Pancreas (tissue), 10 donors: ENCODE measurements around the gene TMEM130. TPM values are rescaled to one million over a fixed set of nuclear protein-coding genes. Genes with fewer than 3 reads are reported as not detected.

Experiments
- ATAC-seq, 4 donors: fragments of 200-7000 bp; cut with Tn5 transposase; one replicate each; pipeline versions ENCODE4 v1.8.0 to v1.9.1; 2020; ENCODE audit warnings: mild to moderate bottlenecking in 4 of 4, moderate library complexity in 4 of 4
- DNase-seq, 6 donors: peaks; one replicate each; pipeline ENCODE4 v3.0.0-alpha.2; 2020
- FAIRE-seq: peaks from 2 replicates; lab custom pipeline; 2012; peaks lifted over from hg19 to GRCh38; lab: Jason Lieb, UNC
- H3K27ac ChIP-seq, 4 donors: fragments of 200-600 bp; sonication (generic); 1 replicate in 3 of 4; 2 replicates in 1 of 4; pipeline versions ENCODE4 v1.5.0 to v1.8.0; 2020
- H3K27me3 ChIP-seq, 4 donors: fragments of 200-600 bp; one replicate each; pipeline ENCODE4 v1.8.0; 2021
- H3K36me3 ChIP-seq, 3 donors: fragments of 200-600 bp; sonication (generic) in 1 of 3; one replicate each; pipeline versions ENCODE4 v1.5.0 to v1.8.0; 2020 to 2021
- H3K4me1 ChIP-seq, 3 donors: fragments of 200-600 bp; one replicate each; pipeline ENCODE4 v1.8.0; 2021
- H3K4me3 ChIP-seq, 4 donors: fragments of 200-600 bp; sonication (generic) in 2 of 4; one replicate each; pipeline versions ENCODE4 v1.5.0 to v1.8.0; 2020 to 2021
- H3K9me3 ChIP-seq, 4 donors: fragments of 200-600 bp; one replicate each; pipeline ENCODE4 v1.8.0; 2021
- CTCF ChIP-seq, 4 donors: fragments of 200-600 bp; sonication (generic) in 3 of 4; IDR thresholded peaks; one replicate each; pipeline versions ENCODE4 v1.5.0 to v1.8.0; 2021; ENCODE audit warnings: antibody characterized with exemption in 4 of 4
- WGBS, 2 donors: extraction: QIAGEN DNeasy Blood & Tissue Kit; methylation state at CpG; one replicate each; pipeline ENCODE4 v1.1.7; 2013; 5-methylcytosine and 5-hydroxymethylcytosine counted together
- intact Hi-C, 3 donors: fragments of 100-400 bp; cut with DNase I; formaldehyde crosslinking; loops; one replicate each; pipeline versions ENCODE4 v1.11.1 to v1.14.2; 2022
- polyA plus RNA-seq, 2 donors: library from polyadenylated mRNA; stranded (reverse); fragments of 200-250 nt; gene quantifications; one replicate each; pipeline ENCODE4 v1.2.3, GENCODE V29; 2013
- total RNA-seq, 6 donors: library from RNA; stranded (reverse); fragmentation: NEBNext Ultra II Directional in 4 of 6; extraction: Animal tissue kit (Norgen Biotek cat#: 25700) in 4 of 6; gene quantifications; one replicate each; pipeline versions ENCODE4 v1.2.1 to v1.2.4, GENCODE V29; 2021 to 2023
- donor health status: healthy with polysubstance abuse.
- donor health status: DM: no; HTN: no; CAD: no; lungs with moderate emphysema.
- donor health status: DM: no; HTN: no; CAD: no.
- donor health status: control.
- donor health status: control.
- donor health status: Bipolar disorder and iron deficiency.
- donor health status: DM: yes; HTN: yes; CAD: no.
- donor health status: DM: no; HTN: no; CAD: no.
- donor health status: DM: no; HTN: no; CAD: no.
- donor health status: DM: yes; HTN: yes; CAD: no.

Gene TMEM130
- total and polyA plus RNA-seq, 8 donors: 0.13 to 3.7 (median 0.45) TPM

GRCh38 chr7:98816967-98817710 lies 52.7 kb downstream of the TMEM130 start:
- no peak overlapping the region for H3K27ac ChIP-seq
- WGBS, 2 donors: 74 to 78% methylated on average over 3 of the region's 3 CpGs
- H3K9me3 ChIP-seq: no peaks in the 10 kb centered on the region
- no peak for ATAC-seq
- no peaks in the 10 kb centered on the region for H3K36me3 ChIP-seq
- intact Hi-C loops: no loop called here
- no peaks in the 10 kb centered on the region for H3K27me3 ChIP-seq
- DNase-seq: no peak
- no peak overlapping the region for H3K4me3 ChIP-seq
- TF ChIP-seq CTCF (IDR thresholded peaks at IDR 0.05): no peak
- no peaks in the 10 kb centered on the region for H3K4me1 ChIP-seq
- no peak for FAIRE-seq

GRCh38 chr7:98816241-98816640 lies 53.6 kb downstream of the TMEM130 start:
- no peak overlapping the region for H3K27ac ChIP-seq
- H3K27me3 ChIP-seq: no peaks in the 10 kb centered on the region
- H3K36me3 ChIP-seq: no peaks in the 10 kb centered on the region
- no peak for TF ChIP-seq CTCF (IDR thresholded peaks at IDR 0.05)
- WGBS, 2 donors: 74 to 82% methylated on average over 4 of the region's 4 CpGs
- no peaks in the 10 kb centered on the region for H3K4me1 ChIP-seq
- intact Hi-C loops: no loop called here
- FAIRE-seq: no peak
- no peak overlapping the region for H3K4me3 ChIP-seq
- no peak for ATAC-seq
- DNase-seq: no peak
- H3K9me3 ChIP-seq: no peaks in the 10 kb centered on the region

GRCh38 chr7:98815313-98815712 lies 54.5 kb downstream of the TMEM130 start:
- FAIRE-seq (no peak), DNase-seq (no peak), ATAC-seq (no peak)
- WGBS, 2 donors: 52 to 53% methylated on average over 1 of the region's 1 CpG
- Histone ChIP-seq H3K9me3 (no peaks in the 10 kb centered on the region), H3K27me3 (no peaks in the 10 kb centered on the region), H3K4me3 (no peak overlapping the region), H3K36me3 (no peaks in the 10 kb centered on the region), H3K4me1 (no peaks in the 10 kb centered on the region), H3K27ac (no peak overlapping the region)
- intact Hi-C loops: no loop called here
- no peak for TF ChIP-seq CTCF (IDR thresholded peaks at IDR 0.05)

- no peaks in the 10 kb centered on the region for H3K36me3 ChIP-seq
- no peaks in the 10 kb centered on the region for H3K9me3 ChIP-seq
- H3K4me1 ChIP-seq: no peaks in the 10 kb centered on the region
- no peak for TF ChIP-seq CTCF (IDR thresholded peaks at IDR 0.05)
- no peak for FAIRE-seq
- no peaks in the 10 kb centered on the region for H3K27me3 ChIP-seq
- DNase-seq: no peak
- H3K4me3 ChIP-seq: no peak overlapping the region
- ATAC-seq: no peak
- intact Hi-C loops: no loop called here
- WGBS, 2 donors: 82 to 92% methylated on average over 1 of the region's 1 CpG
- no peak overlapping the region for H3K27ac ChIP-seq
Measured at GRCh38 chr7:98811299-98811698, 58.5 kb downstream of the TMEM130 start.

GRCh38 chr7:98810153-98810802 lies 59.5 kb downstream of the TMEM130 start:
- Histone ChIP-seq H3K36me3 (no peaks in the 10 kb centered on the region), H3K4me1 (no peaks in the 10 kb centered on the region), H3K9me3 (no peaks in the 10 kb centered on the region), H3K4me3 (no peak overlapping the region), H3K27ac (no peak overlapping the region), H3K27me3 (no peaks in the 10 kb centered on the region)
- intact Hi-C loops: no loop called here
- 67 to 68% methylated on average over 9 of the region's 9 CpGs for whole genome bisulfite sequencing, 2 donors
- DNase-seq (no peak), ATAC-seq (no peak), FAIRE-seq (no peak)
- TF ChIP-seq CTCF (IDR thresholded peaks at IDR 0.05): no peak
